ENCODE results near the gene RBP5.

The RBP5 gene

GRCh38 chr12:7145671-7146070, 17.0 kb upstream of the RBP5 start:
- DNase-seq (ENCODE audit: low read depth) = no peak

GRCh38 chr12:7144414-7145120, 15.9 kb upstream of the RBP5 start:
- DNase-seq (ENCODE audit: low read depth) = no peak

GRCh38 chr12:7143564-7143963, 14.9 kb upstream of the RBP5 start:
- DNase-seq (ENCODE audit: low read depth) = no peak

- DNase-seq (ENCODE audit: low read depth) = no peak
Measured at GRCh38 chr12:7142809-7143465, 14.2 kb upstream of the RBP5 start.

GRCh38 chr12:7142056-7142644, 13.5 kb upstream of the RBP5 start:
- no peak for DNase-seq (ENCODE audit: low read depth)

- DNase-seq (ENCODE audit: low read depth) = no peak
Measured at GRCh38 chr12:7141351-7142005, 12.8 kb upstream of the RBP5 start.

- no peak for DNase-seq (ENCODE audit: low read depth)
Measured at GRCh38 chr12:7139200-7139599, 10.5 kb upstream of the RBP5 start.

GRCh38 chr12:7137908-7138307, 9.2 kb upstream of the RBP5 start:
- no peak for DNase-seq (ENCODE audit: low read depth)

- DNase-seq (ENCODE audit: low read depth) = no peak
Measured at GRCh38 chr12:7136676-7137075, 8.0 kb upstream of the RBP5 start.

- no peak for DNase-seq (ENCODE audit: low read depth)
Measured at GRCh38 chr12:7136071-7136470, 7.4 kb upstream of the RBP5 start.

GRCh38 chr12:7134396-7135166, 5.9 kb upstream of the RBP5 start:
- no peak for DNase-seq (ENCODE audit: low read depth)

- no peak for DNase-seq (ENCODE audit: low read depth)
Measured at GRCh38 chr12:7131502-7131866, 2.8 kb upstream of the RBP5 start.

- DNase-seq (ENCODE audit: low read depth) = no peak
Measured at GRCh38 chr12:7130701-7131501, 2.2 kb upstream of the RBP5 start.

GRCh38 chr12:7129872-7130691, 1.4 kb upstream of the RBP5 start, which contains the start of gene CLSTN3:
Gene CLSTN3, plus strand, starts transcription at chr12:7130371. Its CDS starts 278 bp downstream, at chr12:7130649.
- no peak for DNase-seq (ENCODE audit: low read depth)

GRCh38 chr12:7129287-7129871, 690 bp upstream of the RBP5 start:
- no peak for DNase-seq (ENCODE audit: low read depth)

- DNase-seq (ENCODE audit: low read depth) = no peak
Measured at GRCh38 chr12:7127916-7128626, 618 bp downstream of the RBP5 start.

- DNase-seq (ENCODE audit: low read depth) = no peak
Measured at GRCh38 chr12:7125632-7126227, 3.0 kb downstream of the RBP5 start.

- DNase-seq (ENCODE audit: low read depth) = no peak
Measured at GRCh38 chr12:7123806-7124522, 4.7 kb downstream of the RBP5 start.
